Thyroid gland (tissue), 4 donors: ENCODE results near the gene ASPG. TPM values are rescaled to one million over a fixed set of nuclear protein-coding genes. Genes with fewer than 3 reads are reported as not detected.

Experiments used
- DNase-seq, 2 donors: peaks; one replicate each; pipeline ENCODE4 v3.0.0-alpha.2; 2019
- H3K27ac ChIP-seq, 3 donors: fragments of 200-600 bp; sonication (generic); 1 replicate in 2 of 3; 2 replicates in 1 of 3; pipeline ENCODE4 v1.5.1; 2016 to 2019; ENCODE audit warnings: mild to moderate bottlenecking in 1 of 3, moderate library complexity in 1 of 3
- H3K27me3 ChIP-seq: fragments of 200-600 bp; sonication (generic); one replicate; pipeline ENCODE4 v1.5.1; 2019
- H3K36me3 ChIP-seq, 2 donors: fragments of 200-600 bp; sonication (generic); one replicate each; pipeline ENCODE4 v1.5.1; 2016 to 2019
- H3K4me1 ChIP-seq, 2 donors: fragments of 200-600 bp; sonication (generic); one replicate each; pipeline ENCODE4 v1.5.1; 2017 to 2019
- H3K4me3 ChIP-seq, 3 donors: fragments of 200-600 bp; sonication (generic); replicated peaks in 1 of 3; 1 replicate in 2 of 3; 2 replicates in 1 of 3; pipeline ENCODE4 v1.5.1; 2016; ENCODE audit warnings: mild to moderate bottlenecking in 1 of 3
- H3K9me3 ChIP-seq: fragments of 200-600 bp; sonication (generic); one replicate; pipeline ENCODE4 v1.5.1; 2017
- CTCF ChIP-seq, 6 experiments: fragments of 200-600 bp in 3 of 6; fragments of 450-650 bp in 3 of 6; sonication (generic) in 3 of 6; IDR thresholded peaks; one replicate each; pipeline ENCODE4 v1.5.1; 2016 to 2019; ENCODE audit warnings: antibody characterized with exemption in 6 of 6, mild to moderate bottlenecking in 2 of 6, inconsistent platforms in 1 of 6, moderate library complexity in 1 of 6
- POLR2A ChIP-seq, 2 donors: fragments of 450-650 bp; IDR thresholded peaks; one replicate each; pipeline ENCODE4 v1.6.1; 2017; ENCODE audit warnings: antibody characterized with exemption in 2 of 2, mild to moderate bottlenecking in 2 of 2, moderate library complexity in 1 of 2
- WGBS, 2 donors: methylation state at CpG; one replicate each; pipeline ENCODE4 v1.1.5; 2017; 5-methylcytosine and 5-hydroxymethylcytosine counted together
- intact Hi-C: fragments of 100-400 bp; cut with DNase I; formaldehyde crosslinking; loops from one replicate; pipeline ENCODE4 v1.15.1; 2023
- total RNA-seq, 4 donors: library from RNA; depleted of rRNA; stranded (reverse); fragments of >200 nt; gene quantifications; one replicate each; pipeline ENCODE4 v1.2.3, GENCODE V29; 2016

The ASPG gene
- total RNA-seq, 4 donors from 2014 or later: 7.5 to 24.0 (median 15.2) TPM

- intact Hi-C loops: no loop called here
- H3K36me3 ChIP-seq: no peaks in the 10 kb centered on the region
- DNase-seq: no peak
- TF ChIP-seq CTCF (IDR thresholded peaks at IDR 0.05) (no peak), POLR2A (IDR thresholded peaks at IDR 0.05) (no peak)
- no peaks in the 10 kb centered on the region for H3K27me3 ChIP-seq
- H3K4me1 ChIP-seq: peaks cover 0 to 13% of the 10 kb centered on the region in 2 donors
- H3K27ac ChIP-seq: no peak overlapping the region
- WGBS, 2 donors: 82 to 84% methylated on average over 6 to 17 of the region's 23 CpGs
- no peak overlapping the region for H3K4me3 ChIP-seq
- no peaks in the 10 kb centered on the region for H3K9me3 ChIP-seq
These were observed 2.7 kb downstream of the ASPG start for GRCh38 chr14:104087981-104088850.

- 92 to 94% methylated on average over 19 of the region's 20 CpGs for WGBS, 2 donors
- no peak for DNase-seq
- H3K9me3 ChIP-seq: no peaks in the 10 kb centered on the region
- TF ChIP-seq CTCF (IDR thresholded peaks at IDR 0.05) (no peak), POLR2A (IDR thresholded peaks at IDR 0.05) (no peak)
- H3K4me1 ChIP-seq: peaks cover 4 to 19% of the 10 kb centered on the region in 2 donors
- no peak overlapping the region for H3K27ac ChIP-seq
- intact Hi-C loops: no loop called here
- no peak overlapping the region for H3K4me3 ChIP-seq
- H3K27me3 ChIP-seq: no peaks in the 10 kb centered on the region
- no peaks in the 10 kb centered on the region for H3K36me3 ChIP-seq
These were observed 4.7 kb downstream of the ASPG start for GRCh38 chr14:104090071-104090748.

GRCh38 chr14:104091061-104091926 is 5.8 kb downstream of the ASPG start:
- H3K4me1 ChIP-seq: peaks cover 4 to 11% of the 10 kb centered on the region in 2 donors
- H3K4me3 ChIP-seq: no peak overlapping the region
- no peaks in the 10 kb centered on the region for H3K36me3 ChIP-seq
- WGBS, 2 donors: 72 to 84% methylated on average over 16 of the region's 26 CpGs
- DNase-seq: no peak
- intact Hi-C loops: no loop called here
- H3K27ac ChIP-seq: no peak overlapping the region
- TF ChIP-seq CTCF (IDR thresholded peaks at IDR 0.05): no peak
- no peak for TF ChIP-seq POLR2A (IDR thresholded peaks at IDR 0.05)
- H3K9me3 ChIP-seq: no peaks in the 10 kb centered on the region
- H3K27me3 ChIP-seq: no peaks in the 10 kb centered on the region

- intact Hi-C loops: no loop called here
- H3K9me3 ChIP-seq: no peaks in the 10 kb centered on the region
- peaks cover 4 to 7% of the 10 kb centered on the region in 2 donors for H3K4me1 ChIP-seq
- H3K36me3 ChIP-seq: no peaks in the 10 kb centered on the region
- no peak overlapping the region for H3K4me3 ChIP-seq
- WGBS, 2 donors: 79 to 86% methylated on average over 6 to 14 of the region's 23 CpGs
- TF ChIP-seq POLR2A (IDR thresholded peaks at IDR 0.05) (no peak), CTCF (IDR thresholded peaks at IDR 0.05) (no peak)
- H3K27ac ChIP-seq: no peak overlapping the region
- no peaks in the 10 kb centered on the region for H3K27me3 ChIP-seq
- no peak for DNase-seq
These were observed 6.6 kb downstream of the ASPG start for GRCh38 chr14:104091927-104092771.
